ENCODE measurements around the gene OR51G1. TPM values are rescaled to one million over a fixed set of nuclear protein-coding genes. Genes with fewer than 3 reads are reported as not detected.

Gene OR51G1, protein sequence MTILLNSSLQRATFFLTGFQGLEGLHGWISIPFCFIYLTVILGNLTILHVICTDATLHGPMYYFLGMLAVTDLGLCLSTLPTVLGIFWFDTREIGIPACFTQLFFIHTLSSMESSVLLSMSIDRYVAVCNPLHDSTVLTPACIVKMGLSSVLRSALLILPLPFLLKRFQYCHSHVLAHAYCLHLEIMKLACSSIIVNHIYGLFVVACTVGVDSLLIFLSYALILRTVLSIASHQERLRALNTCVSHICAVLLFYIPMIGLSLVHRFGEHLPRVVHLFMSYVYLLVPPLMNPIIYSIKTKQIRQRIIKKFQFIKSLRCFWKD
- not detected for polyA plus RNA-seq (2013, experiment 1 of 2)
- polyA plus RNA-seq (2013, experiment 2 of 2): not detected

DNA sequence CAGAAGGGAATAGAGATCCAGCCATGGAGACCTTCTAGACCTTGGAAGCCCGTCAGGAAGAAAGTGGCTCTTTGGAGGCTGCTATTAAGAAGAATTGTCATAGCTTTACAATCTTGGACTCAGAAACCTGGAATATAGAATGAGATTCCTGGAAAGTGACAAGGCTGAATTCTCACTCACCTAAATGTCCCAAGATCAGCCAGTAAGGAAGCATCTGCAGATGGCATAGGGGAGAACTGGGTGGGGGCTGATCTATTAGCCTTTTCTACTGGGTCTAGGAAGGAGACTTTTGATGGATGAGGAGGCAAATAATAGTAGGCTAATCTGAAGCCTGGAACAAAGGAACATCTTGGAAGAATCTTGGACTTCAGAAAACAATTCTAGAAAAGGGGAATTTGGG lies at the start of gene OR51G1:
Gene OR51G1, minus strand, starts transcription at position 101 of the 400 bp plus-strand sequence. Its CDS starts 0 bp downstream, at position 101.
- Histone ChIP-seq H2BK15ac (ENCODE audit: low read length) (no peak within 1 kb of the TSS), H3K79me1 (ENCODE audit: low read depth, low read length) (no peaks in the 10 kb centered on the region), H3K9me3 (replicated peaks in 1 of 2; ENCODE audit: control insufficient read depth in 2 of 2, insufficient read depth in 1 of 2, low read depth in 1 of 2, low read length in 2 of 2) (no peaks in the 10 kb centered on the region), H3K36me3 (replicated peaks in 1 of 2; ENCODE audit: control insufficient read depth in 2 of 2, insufficient read depth in 2 of 2, low read length in 2 of 2) (no peaks in the 10 kb centered on the region), H2BK120ac (ENCODE audit: low read depth, low read length) (no peak within 1 kb of the TSS), H3K4me2 (ENCODE audit: insufficient read depth, low read length, poor library complexity, severe bottlenecking) (no peak within 1 kb of the TSS), H3K4me3 (ENCODE audit: low read length in 2 of 2) (peak within 1 kb of the TSS in 1 of 2 donors; percentile 21), H3K23ac (ENCODE audit: low read depth, low read length, poor library complexity) (no peak within 1 kb of the TSS), H3K9ac (ENCODE audit: low read depth, low read length, poor library complexity) (no peak within 1 kb of the TSS), H3K27ac (replicated peaks; ENCODE audit: low read length) (no peak within 1 kb of the TSS), H2AFZ (ENCODE audit: low read length) (no peak within 1 kb of the TSS), H4K8ac (ENCODE audit: low read depth, low read length) (no peak within 1 kb of the TSS), H2AK5ac (ENCODE audit: low read depth, low read length) (no peak within 1 kb of the TSS), H2BK12ac (ENCODE audit: low read length) (no peak within 1 kb of the TSS), H2BK5ac (ENCODE audit: low read length) (no peak within 1 kb of the TSS), H3K18ac (ENCODE audit: low read length) (no peak within 1 kb of the TSS), H3K4me1 (ENCODE audit: control insufficient read depth in 2 of 2, insufficient read depth in 1 of 2, low read depth in 1 of 2, low read length in 2 of 2) (no peaks in the 10 kb centered on the region), H3K4ac (ENCODE audit: low read length) (no peak within 1 kb of the TSS), H3K27me3 (ENCODE audit: control insufficient read depth in 3 of 3, insufficient read depth in 3 of 3, low read depth in 1 of 3, low read length in 3 of 3) (no peaks in the 10 kb centered on the region), H3K14ac (ENCODE audit: low read length) (no peak within 1 kb of the TSS), H4K91ac (ENCODE audit: low read depth, low read length, poor library complexity) (no peak within 1 kb of the TSS)
- WGBS, 2 donors (ENCODE audit: extremely low coverage in 2 of 2, insufficient read length in 2 of 2, insufficient replicate concordance in 1 of 2): no CpG with 5 or more reads among the region's 1 CpG
- DNase-seq (ENCODE audit: low spot score): no peak

GRCh38 chr11:4962816-4963215 lies 38.7 kb upstream of the OR51G1 start:
- H3K23ac ChIP-seq (ENCODE audit: low read depth, low read length, poor library complexity): no peak overlapping the region
- no peak overlapping the region for H3K14ac ChIP-seq (ENCODE audit: low read length)
- WGBS, 2 donors (ENCODE audit: extremely low coverage in 2 of 2, insufficient read length in 2 of 2, insufficient replicate concordance in 1 of 2): no CpG with 5 or more reads among the region's 1 CpG

GRCh38 chr11:4960877-4961276 lies 36.7 kb upstream of the OR51G1 start:
- Histone ChIP-seq H2AFZ (ENCODE audit: low read length) (no peak overlapping the region), H3K4ac (ENCODE audit: low read length) (no peak overlapping the region), H3K4me1 (ENCODE audit: control insufficient read depth in 2 of 2, insufficient read depth in 1 of 2, low read depth in 1 of 2, low read length in 2 of 2) (no peaks in the 10 kb centered on the region), H3K9me3 (replicated peaks in 1 of 2; ENCODE audit: control insufficient read depth in 2 of 2, insufficient read depth in 1 of 2, low read depth in 1 of 2, low read length in 2 of 2) (peaks cover 0 to 1% of the 10 kb centered on the region in 2 donors), H4K91ac (ENCODE audit: low read depth, low read length, poor library complexity) (no peak overlapping the region), H4K8ac (ENCODE audit: low read depth, low read length) (no peak overlapping the region), H3K27ac (replicated peaks; ENCODE audit: low read length) (no peak overlapping the region), H3K4me3 (ENCODE audit: low read length in 2 of 2) (no peak overlapping the region), H3K36me3 (replicated peaks in 1 of 2; ENCODE audit: control insufficient read depth in 2 of 2, insufficient read depth in 2 of 2, low read length in 2 of 2) (no peaks in the 10 kb centered on the region), H3K23ac (ENCODE audit: low read depth, low read length, poor library complexity) (no peak overlapping the region), H3K9ac (ENCODE audit: low read depth, low read length, poor library complexity) (no peak overlapping the region), H3K18ac (ENCODE audit: low read length) (no peak overlapping the region), H2BK120ac (ENCODE audit: low read depth, low read length) (no peak overlapping the region), H2AK5ac (ENCODE audit: low read depth, low read length) (no peak overlapping the region), H2BK15ac (ENCODE audit: low read length) (no peak overlapping the region), H3K4me2 (ENCODE audit: insufficient read depth, low read length, poor library complexity, severe bottlenecking) (no peak overlapping the region), H3K27me3 (ENCODE audit: control insufficient read depth in 3 of 3, insufficient read depth in 3 of 3, low read depth in 1 of 3, low read length in 3 of 3) (no peaks in the 10 kb centered on the region), H2BK5ac (ENCODE audit: low read length) (no peak overlapping the region), H2BK12ac (ENCODE audit: low read length) (no peak overlapping the region), H3K14ac (ENCODE audit: low read length) (no peak overlapping the region), H3K79me1 (ENCODE audit: low read depth, low read length) (no peaks in the 10 kb centered on the region)
- DNase-seq (ENCODE audit: low spot score): no peak
- no CpG with 5 or more reads among the region's 3 CpGs for WGBS, 2 donors (ENCODE audit: extremely low coverage in 2 of 2, insufficient read length in 2 of 2, insufficient replicate concordance in 1 of 2)

More at GRCh38 chr11:4962816-4963215, 38.7 kb upstream of the OR51G1 start:
- H3K4me1 ChIP-seq (ENCODE audit: control insufficient read depth in 2 of 2, insufficient read depth in 1 of 2, low read depth in 1 of 2, low read length in 2 of 2): no peaks in the 10 kb centered on the region
- H2BK120ac ChIP-seq (ENCODE audit: low read depth, low read length): no peak overlapping the region
- H3K79me1 ChIP-seq (ENCODE audit: low read depth, low read length): no peaks in the 10 kb centered on the region
- H4K8ac ChIP-seq (ENCODE audit: low read depth, low read length): no peak overlapping the region
- no peak overlapping the region for H3K4me2 ChIP-seq (ENCODE audit: insufficient read depth, low read length, poor library complexity, severe bottlenecking)
- no peaks in the 10 kb centered on the region for H3K27me3 ChIP-seq (ENCODE audit: control insufficient read depth in 3 of 3, insufficient read depth in 3 of 3, low read depth in 1 of 3, low read length in 3 of 3)
- H3K9ac ChIP-seq (ENCODE audit: low read depth, low read length, poor library complexity): no peak overlapping the region
- no peak overlapping the region for H2AK5ac ChIP-seq (ENCODE audit: low read depth, low read length)
- DNase-seq (ENCODE audit: low spot score): no peak
- H3K4ac ChIP-seq (ENCODE audit: low read length): no peak overlapping the region
- H3K36me3 ChIP-seq (replicated peaks in 1 of 2; ENCODE audit: control insufficient read depth in 2 of 2, insufficient read depth in 2 of 2, low read length in 2 of 2): no peaks in the 10 kb centered on the region
- H2BK5ac ChIP-seq (ENCODE audit: low read length): no peak overlapping the region
- H2BK12ac ChIP-seq (ENCODE audit: low read length): no peak overlapping the region
- H3K9me3 ChIP-seq (replicated peaks in 1 of 2; ENCODE audit: control insufficient read depth in 2 of 2, insufficient read depth in 1 of 2, low read depth in 1 of 2, low read length in 2 of 2): peaks cover 0 to 1% of the 10 kb centered on the region in 2 donors
- H3K27ac ChIP-seq (replicated peaks; ENCODE audit: low read length): no peak overlapping the region
- H3K4me3 ChIP-seq (ENCODE audit: low read length in 2 of 2): no peak overlapping the region
- no peak overlapping the region for H4K91ac ChIP-seq (ENCODE audit: low read depth, low read length, poor library complexity)
- no peak overlapping the region for H3K18ac ChIP-seq (ENCODE audit: low read length)
- no peak overlapping the region for H2AFZ ChIP-seq (ENCODE audit: low read length)
- no peak overlapping the region for H2BK15ac ChIP-seq (ENCODE audit: low read length)

GRCh38 chr11:4957396-4957795 lies 33.3 kb upstream of the OR51G1 start:
- no peaks in the 10 kb centered on the region for H3K36me3 ChIP-seq (replicated peaks in 1 of 2; ENCODE audit: control insufficient read depth in 2 of 2, insufficient read depth in 2 of 2, low read length in 2 of 2)
- no peak overlapping the region for H4K91ac ChIP-seq (ENCODE audit: low read depth, low read length, poor library complexity)
- no peak overlapping the region for H3K14ac ChIP-seq (ENCODE audit: low read length)
- H2BK15ac ChIP-seq (ENCODE audit: low read length): no peak overlapping the region
- H2AK5ac ChIP-seq (ENCODE audit: low read depth, low read length): no peak overlapping the region
- no peak overlapping the region for H2AFZ ChIP-seq (ENCODE audit: low read length)
- no peak overlapping the region for H3K23ac ChIP-seq (ENCODE audit: low read depth, low read length, poor library complexity)
- no peak overlapping the region for H3K4ac ChIP-seq (ENCODE audit: low read length)
- no peak overlapping the region for H2BK120ac ChIP-seq (ENCODE audit: low read depth, low read length)
- no peak overlapping the region for H3K4me3 ChIP-seq (ENCODE audit: low read length in 2 of 2)
- no peak overlapping the region for H3K9ac ChIP-seq (ENCODE audit: low read depth, low read length, poor library complexity)
- H3K79me1 ChIP-seq (ENCODE audit: low read depth, low read length): no peaks in the 10 kb centered on the region
- no peak overlapping the region for H3K27ac ChIP-seq (replicated peaks; ENCODE audit: low read length)
- no peaks in the 10 kb centered on the region for H3K4me1 ChIP-seq (ENCODE audit: control insufficient read depth in 2 of 2, insufficient read depth in 1 of 2, low read depth in 1 of 2, low read length in 2 of 2)
- no peak overlapping the region for H3K4me2 ChIP-seq (ENCODE audit: insufficient read depth, low read length, poor library complexity, severe bottlenecking)
- no peak for DNase-seq (ENCODE audit: low spot score)
- WGBS, 2 donors (ENCODE audit: extremely low coverage in 2 of 2, insufficient read length in 2 of 2, insufficient replicate concordance in 1 of 2): no CpG with 5 or more reads among the region's 4 CpGs
- no peaks in the 10 kb centered on the region for H3K9me3 ChIP-seq (replicated peaks in 1 of 2; ENCODE audit: control insufficient read depth in 2 of 2, insufficient read depth in 1 of 2, low read depth in 1 of 2, low read length in 2 of 2)
- no peak overlapping the region for H2BK12ac ChIP-seq (ENCODE audit: low read length)
- H4K8ac ChIP-seq (ENCODE audit: low read depth, low read length): no peak overlapping the region
- no peak overlapping the region for H2BK5ac ChIP-seq (ENCODE audit: low read length)
- no peak overlapping the region for H3K18ac ChIP-seq (ENCODE audit: low read length)
- H3K27me3 ChIP-seq (ENCODE audit: control insufficient read depth in 3 of 3, insufficient read depth in 3 of 3, low read depth in 1 of 3, low read length in 3 of 3): no peaks in the 10 kb centered on the region

Data from neuronal stem cell (in vitro differentiated cells).